ENCODE data around the gene OR10A5. TPM values are rescaled to one million over a fixed set of nuclear protein-coding genes. Genes with fewer than 3 reads are reported as not detected.

OR10A5 gene
- total and polyA plus RNA-seq, 2 of the 8 experiments (the other 6 are each of a cell fraction or from before 2014, with no cell fraction given), result not detected

DNA sequence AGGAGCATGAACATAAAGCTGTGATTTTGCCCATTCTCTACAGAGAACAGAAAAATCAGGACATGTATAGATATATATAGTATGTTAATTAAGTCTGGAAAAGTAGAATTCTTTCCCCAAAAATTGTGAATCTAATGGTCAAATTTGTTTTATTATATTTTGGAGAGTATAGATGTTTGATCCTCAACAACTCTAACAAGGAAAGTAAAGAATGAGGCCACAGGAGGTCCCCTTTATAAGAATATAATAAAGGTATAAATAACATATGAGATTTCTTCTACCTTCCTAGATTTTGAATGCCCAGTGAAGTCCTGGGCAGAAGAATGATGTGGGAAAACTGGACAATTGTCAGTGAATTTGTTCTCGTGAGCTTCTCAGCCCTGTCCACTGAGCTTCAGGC is 30.8 kb downstream of the OR10A5 start, which contains the start of gene OR10A4 (continued):
- TF ChIP-seq SRF (IDR thresholded peaks at IDR 0.05; ENCODE audit: low read depth, low read length) (no peak), RBBP5 (IDR thresholded peaks at IDR 0.05; ENCODE audit: borderline replicate concordance, low read depth, low read length) (no peak), NANOG (IDR thresholded peaks at IDR 0.05; ENCODE audit: insufficient read depth, low read depth, low read length, poor library complexity, severe bottlenecking) (no peak), TBP (IDR thresholded peaks at IDR 0.05; ENCODE audit: low read depth, low read length) (no peak)

Measured in H1 (cell line).